NOMO-1 treated with dmso at 0.1 percent for 144 hours (cell line): ENCODE results near the gene LAMB1.
"Not testable (repeated sequence)": the region's sequence is repeated elsewhere in the genome, so short reads cannot be mapped to it uniquely, and the experiment has no call there.

ENCODE experiments used
- DNase-seq: peaks from one replicate; lab custom pipeline; 2025; ENCODE audit not compliant: unreplicated experiment; lab: John Stamatoyannopoulos, UW

Gene LAMB1

GRCh38 chr7:107921826-107922225 is 81.1 kb downstream of the LAMB1 start:
- DNase-seq: not testable (repeated sequence)

- no peak for DNase-seq
Observed at GRCh38 chr7:107920048-107920772, 82.8 kb downstream of the LAMB1 start.

- DNase-seq: no peak
Observed at GRCh38 chr7:107918948-107919347, 84.0 kb downstream of the LAMB1 start.

GRCh38 chr7:107917763-107918651 is 85.0 kb downstream of the LAMB1 start:
- no peak for DNase-seq

GRCh38 chr7:107915541-107915940 is 87.4 kb downstream of the LAMB1 start:
- no peak for DNase-seq

GRCh38 chr7:107914831-107915230 is 88.1 kb downstream of the LAMB1 start:
- DNase-seq: no peak

- DNase-seq: no peak
Observed at GRCh38 chr7:107913851-107914250, 89.1 kb downstream of the LAMB1 start.

- no peak for DNase-seq
Observed at GRCh38 chr7:107911981-107912380, 91.0 kb downstream of the LAMB1 start.

GRCh38 chr7:107909445-107909844 is 93.5 kb downstream of the LAMB1 start:
- no peak for DNase-seq

GRCh38 chr7:107907790-107908189 is 95.2 kb downstream of the LAMB1 start:
- peak; percentile 16 for DNase-seq

- no peak for DNase-seq
Observed at GRCh38 chr7:107902381-107902780, 100.6 kb downstream of the LAMB1 start.

- DNase-seq: no peak
Observed at GRCh38 chr7:107900496-107901015, 102.4 kb downstream of the LAMB1 start.

- no peak for DNase-seq
Observed at GRCh38 chr7:107898997-107899594, 103.9 kb downstream of the LAMB1 start.

GRCh38 chr7:107892367-107892741 is 110.6 kb downstream of the LAMB1 start:
- DNase-seq: not testable (repeated sequence)

GRCh38 chr7:107891636-107892366 is 111.2 kb downstream of the LAMB1 start:
- no peak for DNase-seq

- peak; percentile 61 for DNase-seq
Observed at GRCh38 chr7:107890962-107891635, 111.9 kb downstream of the LAMB1 start, which contains the start of gene DLD. TSS of gene DLD (plus strand) at chr7:107891183. CDS start at chr7:107891251, 68 bp downstream.

- DNase-seq: no peak
Observed at GRCh38 chr7:107890493-107890961, 112.4 kb downstream of the LAMB1 start.

GRCh38 chr7:107889992-107890391 is 113.0 kb downstream of the LAMB1 start:
- DNase-seq: no peak

GRCh38 chr7:107887827-107888226 is 115.1 kb downstream of the LAMB1 start:
- not testable (repeated sequence) for DNase-seq
